ENCODE data around the gene ADGRG3. TPM values are rescaled to one million over a fixed set of nuclear protein-coding genes. Genes with fewer than 3 reads are reported as not detected.

Gene ADGRG3
- polyA plus RNA-seq (2013, experiment 1 of 2; ENCODE audit: insufficient read length), result not detected
- polyA plus RNA-seq (2013, experiment 2 of 2; ENCODE audit: insufficient read length), result not detected

GRCh38 chr16:57668263-57668571, at the start of gene ADGRG3:
TSS of gene ADGRG3 (plus strand) at chr16:57668306. CDS start at chr16:57668348, 42 bp downstream.
- DNase-seq, result no peak

- DNase-seq, result no peak
Observed at GRCh38 chr16:57619133-57619605, 48.9 kb upstream of the ADGRG3 start.

GRCh38 chr16:57619606-57620334, 48.3 kb upstream of the ADGRG3 start:
- DNase-seq, result no peak

GRCh38 chr16:57620335-57621231, 47.5 kb upstream of the ADGRG3 start:
- DNase-seq, result no peak

GRCh38 chr16:57621521-57622271, 46.4 kb upstream of the ADGRG3 start:
- DNase-seq, result no peak

- no peak for DNase-seq
Observed at GRCh38 chr16:57622361-57623250, 45.5 kb upstream of the ADGRG3 start.

GRCh38 chr16:57623251-57624043, 44.7 kb upstream of the ADGRG3 start:
- no peak for DNase-seq

GRCh38 chr16:57624044-57624688, 43.9 kb upstream of the ADGRG3 start:
- no peak for DNase-seq

GRCh38 chr16:57624806-57625500, 43.2 kb upstream of the ADGRG3 start:
- DNase-seq, result no peak

- DNase-seq, result no peak
Observed at GRCh38 chr16:57626420-57627170, 41.5 kb upstream of the ADGRG3 start.

GRCh38 chr16:57627184-57627871, 40.8 kb upstream of the ADGRG3 start:
- DNase-seq, result peak; percentile 90

GRCh38 chr16:57628008-57628781, 39.9 kb upstream of the ADGRG3 start, which contains the start of gene ADGRG1:
TSS of gene ADGRG1 (plus strand) at chr16:57628630. CDS start at chr16:57650288, 21,658 bp downstream.
- peak; percentile 98 for DNase-seq

GRCh38 chr16:57628783-57629293, 39.3 kb upstream of the ADGRG3 start:
- DNase-seq, result no peak

GRCh38 chr16:57629516-57630406, 38.3 kb upstream of the ADGRG3 start:
- no peak for DNase-seq

- DNase-seq, result no peak
Observed at GRCh38 chr16:57630407-57630797, 37.7 kb upstream of the ADGRG3 start.
